ENCODE measurements around the gene CTXND1. TPM values are rescaled to one million over a fixed set of nuclear protein-coding genes. Genes with fewer than 3 reads are reported as not detected.

Gene CTXND1
- total RNA-seq, 1 experiment from 2014 or later, result not detected

GRCh38 chr15:80234883-80235282 lies 17.1 kb downstream of the CTXND1 start:
- H4K20me1 ChIP-seq (ENCODE audit: control insufficient read depth, insufficient read depth, insufficient read length), result no peaks in the 10 kb centered on the region
- H3K4ac ChIP-seq (ENCODE audit: low read depth, low read length), result no peak overlapping the region
- peak; percentile 75 for DNase-seq
- no peak overlapping the region for H3K23ac ChIP-seq (ENCODE audit: insufficient read length, low read depth, low read length)
- H2BK12ac ChIP-seq (ENCODE audit: insufficient read length, low read depth, low read length), result no peak overlapping the region
- H3K9me3 Mint-ChIP-seq, result no peaks in the 10 kb centered on the region
- H3K4me1 Mint-ChIP-seq, result peaks cover 9 to 12% of the 10 kb centered on the region in 2 experiments
- H3K4me3 Mint-ChIP-seq, result no peak overlapping the region
- no peak overlapping the region for H3K27ac ChIP-seq (ENCODE audit: insufficient read length, low read depth, low read length)
- H2BK120ac ChIP-seq (ENCODE audit: low read depth, low read length, poor library complexity, severe bottlenecking), result no peak overlapping the region
- H3K4me1 ChIP-seq (ENCODE audit: insufficient read depth, low read length), result no peaks in the 10 kb centered on the region
- no peak overlapping the region; a peak in 1 of 7 replicates for H3K27ac Mint-ChIP-seq
- no peak overlapping the region for H2BK5ac ChIP-seq (ENCODE audit: insufficient read length, low read length)
- H3K9me3 ChIP-seq (ENCODE audit: control insufficient read depth, low read depth, low read length), result no peaks in the 10 kb centered on the region
- no peak overlapping the region for H3K9ac ChIP-seq (ENCODE audit: extremely low read depth, insufficient read length, low read length)
- H2AFZ ChIP-seq (ENCODE audit: low read length), result no peak overlapping the region
- H4K91ac ChIP-seq (ENCODE audit: insufficient read length, low read depth, low read length), result no peak overlapping the region
- H3T11ph ChIP-seq (ENCODE audit: low read length), result no peak overlapping the region
- no peak overlapping the region for H4K8ac ChIP-seq (replicated peaks; ENCODE audit: insufficient read length, low read depth, low read length)
- no peak overlapping the region for H2AK5ac ChIP-seq (ENCODE audit: insufficient read length, low read length)
- no peak overlapping the region for H3K56ac ChIP-seq (ENCODE audit: insufficient read length, low read depth, low read length)
- H3K23me2 ChIP-seq (ENCODE audit: insufficient read length, low read depth, low read length, poor library complexity, severe bottlenecking), result no peaks in the 10 kb centered on the region
- no peaks in the 10 kb centered on the region; the same call in 1 of the 2 replicates for H3K27me3 Mint-ChIP-seq (ENCODE audit: low read depth)
- no peak overlapping the region for H2BK15ac ChIP-seq (ENCODE audit: low read depth, low read length)
- H4K5ac ChIP-seq (ENCODE audit: insufficient read length, low read depth, low read length), result no peak overlapping the region
- H2BK20ac ChIP-seq (ENCODE audit: low read depth, low read length, poor library complexity, severe bottlenecking), result no peak overlapping the region
- no peaks in the 10 kb centered on the region for H3K79me2 ChIP-seq (ENCODE audit: insufficient read depth, low read length)
- no peak overlapping the region for H3K14ac ChIP-seq (ENCODE audit: insufficient read depth, low read length)
- WGBS (ENCODE audit: extremely low coverage, insufficient read length, low lambda C conversion rate), result no CpG with 5 or more reads among the region's 4 CpGs
- H3K79me1 ChIP-seq (ENCODE audit: insufficient read depth, low read depth, low read length, poor library complexity, severe bottlenecking), result no peaks in the 10 kb centered on the region
- TF ChIP-seq CTCF (conservative IDR thresholded peaks at IDR 0.05), result peak; percentile 72
- H3K4me2 ChIP-seq (ENCODE audit: insufficient read depth, insufficient read length, low read length), result no peak overlapping the region
- H3K18ac ChIP-seq (ENCODE audit: insufficient read length, low read depth, low read length), result no peak overlapping the region
- H3K36me3 Mint-ChIP-seq (ENCODE audit: insufficient read depth in 1 of 3, low read depth in 3 of 3), result no peaks in the 10 kb centered on the region
- no peaks in the 10 kb centered on the region for H3K27me3 ChIP-seq (ENCODE audit: insufficient read depth, low read length)
